GM10248 (cell line): ENCODE results near the gene RNGTT.

Experiments
- CTCF ChIA-PET: fragments of 300-600 bp; sonication (Branson Sonifier 250); formaldehyde crosslinking; extraction: SDS; loops from one replicate; lab custom pipeline; 2021; ENCODE audit warnings: antibody characterized with exemption; lab: Yijun Ruan, JAX
- POLR2A ChIA-PET: fragments of 350-650 bp; sonication (Branson Sonifier 250); formaldehyde crosslinking; extraction: SDS; loops from one replicate; lab custom pipeline; 2020; ENCODE audit warnings: antibody characterized with exemption; lab: Yijun Ruan, JAX
- DNase-seq: peaks from one replicate; pipeline ENCODE4 v3.0.0; 2012; ENCODE audit errors: extremely low spot score
- TF ChIP-seq, protein P1 (sequence below): IDR thresholded peaks from 2 replicates; pipeline ENCODE4 v1.5.1; 2012; ENCODE audit warnings: mild to moderate bottlenecking, low read depth; ENCODE audit errors: extremely low read depth, missing control alignments, control extremely low read depth

Gene RNGTT

DNA sequence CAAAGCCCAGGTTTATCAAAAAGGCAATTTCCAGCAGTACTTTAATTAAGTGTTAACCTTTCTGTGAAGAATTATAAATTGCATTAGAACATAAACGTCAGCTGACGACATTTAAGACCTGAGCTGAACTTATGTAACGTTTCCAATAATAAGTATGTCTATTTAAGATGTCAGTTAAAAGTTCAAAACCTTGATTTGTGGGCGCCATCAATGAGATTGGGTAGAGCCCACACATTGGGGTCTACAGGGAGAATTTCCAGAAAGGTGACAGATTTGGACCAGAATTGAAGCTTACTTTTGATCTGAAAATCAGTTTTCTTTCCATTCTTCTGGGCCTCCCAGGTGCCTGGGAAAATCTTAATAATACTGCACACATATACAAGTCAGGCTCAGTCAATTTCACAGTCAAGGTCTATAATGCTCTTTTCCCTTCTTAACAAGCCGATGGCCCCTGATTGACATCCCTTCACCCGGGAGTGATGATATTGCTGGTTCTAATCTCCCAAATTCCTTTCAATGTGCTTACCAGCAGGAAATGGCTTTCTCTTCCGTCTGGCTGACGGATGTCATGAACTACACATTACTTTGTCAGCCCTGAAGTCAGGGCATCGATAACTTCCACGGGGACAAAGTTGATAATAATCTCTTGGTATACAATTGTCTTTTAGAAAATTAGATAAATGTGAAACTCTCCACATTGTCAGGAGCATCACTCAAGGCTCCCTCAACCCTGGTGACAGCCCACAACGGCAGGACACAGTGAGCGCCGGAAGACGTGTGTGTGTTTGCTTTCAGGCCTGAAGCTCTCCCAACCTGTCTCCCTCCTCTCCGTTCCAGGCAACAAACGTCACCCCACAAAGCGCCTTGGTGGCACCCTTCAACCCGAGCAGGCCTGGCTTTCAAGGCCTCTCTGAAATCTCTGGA, 400.8 kb downstream of the RNGTT start:
- DNase-seq = no peak
- TF ChIP-seq, protein P1, sequence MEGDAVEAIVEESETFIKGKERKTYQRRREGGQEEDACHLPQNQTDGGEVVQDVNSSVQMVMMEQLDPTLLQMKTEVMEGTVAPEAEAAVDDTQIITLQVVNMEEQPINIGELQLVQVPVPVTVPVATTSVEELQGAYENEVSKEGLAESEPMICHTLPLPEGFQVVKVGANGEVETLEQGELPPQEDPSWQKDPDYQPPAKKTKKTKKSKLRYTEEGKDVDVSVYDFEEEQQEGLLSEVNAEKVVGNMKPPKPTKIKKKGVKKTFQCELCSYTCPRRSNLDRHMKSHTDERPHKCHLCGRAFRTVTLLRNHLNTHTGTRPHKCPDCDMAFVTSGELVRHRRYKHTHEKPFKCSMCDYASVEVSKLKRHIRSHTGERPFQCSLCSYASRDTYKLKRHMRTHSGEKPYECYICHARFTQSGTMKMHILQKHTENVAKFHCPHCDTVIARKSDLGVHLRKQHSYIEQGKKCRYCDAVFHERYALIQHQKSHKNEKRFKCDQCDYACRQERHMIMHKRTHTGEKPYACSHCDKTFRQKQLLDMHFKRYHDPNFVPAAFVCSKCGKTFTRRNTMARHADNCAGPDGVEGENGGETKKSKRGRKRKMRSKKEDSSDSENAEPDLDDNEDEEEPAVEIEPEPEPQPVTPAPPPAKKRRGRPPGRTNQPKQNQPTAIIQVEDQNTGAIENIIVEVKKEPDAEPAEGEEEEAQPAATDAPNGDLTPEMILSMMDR = no peak
- CTCF ChIA-PET = interaction anchor here (1.0 to 1.2 kb wide), 2 partner anchors 12 to 17 kb away, joined by 3 to 4 read pairs; no protein-coding TSS in a partner anchor
- POLR2A ChIA-PET = interaction anchor here (0.6 kb wide), 1 partner anchor 29 kb away, joined by 3 read pairs; no protein-coding TSS in a partner anchor

DNA sequence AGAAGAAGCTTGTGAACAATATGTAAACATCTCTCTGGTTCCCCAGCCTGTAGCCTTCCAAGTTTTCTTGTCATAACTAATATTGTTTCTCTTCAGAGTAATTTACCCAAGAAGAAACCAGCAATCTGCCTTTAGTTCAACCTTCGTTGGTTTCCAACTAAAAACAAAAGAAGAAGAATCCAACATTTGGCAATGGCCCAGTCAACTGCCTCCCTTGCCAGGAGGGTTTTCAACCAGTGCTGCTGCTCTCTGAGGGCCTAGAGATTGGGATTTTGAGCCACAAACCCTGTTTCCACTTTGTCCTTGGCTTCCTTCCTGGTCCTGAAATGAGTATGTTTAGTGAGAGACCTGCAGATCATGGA, 401.5 kb downstream of the RNGTT start:
- TF ChIP-seq, protein P1 = no peak
- ChIA-PET CTCF (interaction anchor here (1.0 kb wide), 1 partner anchor 18 kb away, joined by 4 read pairs; no protein-coding TSS in a partner anchor), POLR2A (interaction anchor here (0.6 kb wide), 1 partner anchor 28 kb away, joined by 3 read pairs; no protein-coding TSS in a partner anchor)
- no peak for DNase-seq

DNA sequence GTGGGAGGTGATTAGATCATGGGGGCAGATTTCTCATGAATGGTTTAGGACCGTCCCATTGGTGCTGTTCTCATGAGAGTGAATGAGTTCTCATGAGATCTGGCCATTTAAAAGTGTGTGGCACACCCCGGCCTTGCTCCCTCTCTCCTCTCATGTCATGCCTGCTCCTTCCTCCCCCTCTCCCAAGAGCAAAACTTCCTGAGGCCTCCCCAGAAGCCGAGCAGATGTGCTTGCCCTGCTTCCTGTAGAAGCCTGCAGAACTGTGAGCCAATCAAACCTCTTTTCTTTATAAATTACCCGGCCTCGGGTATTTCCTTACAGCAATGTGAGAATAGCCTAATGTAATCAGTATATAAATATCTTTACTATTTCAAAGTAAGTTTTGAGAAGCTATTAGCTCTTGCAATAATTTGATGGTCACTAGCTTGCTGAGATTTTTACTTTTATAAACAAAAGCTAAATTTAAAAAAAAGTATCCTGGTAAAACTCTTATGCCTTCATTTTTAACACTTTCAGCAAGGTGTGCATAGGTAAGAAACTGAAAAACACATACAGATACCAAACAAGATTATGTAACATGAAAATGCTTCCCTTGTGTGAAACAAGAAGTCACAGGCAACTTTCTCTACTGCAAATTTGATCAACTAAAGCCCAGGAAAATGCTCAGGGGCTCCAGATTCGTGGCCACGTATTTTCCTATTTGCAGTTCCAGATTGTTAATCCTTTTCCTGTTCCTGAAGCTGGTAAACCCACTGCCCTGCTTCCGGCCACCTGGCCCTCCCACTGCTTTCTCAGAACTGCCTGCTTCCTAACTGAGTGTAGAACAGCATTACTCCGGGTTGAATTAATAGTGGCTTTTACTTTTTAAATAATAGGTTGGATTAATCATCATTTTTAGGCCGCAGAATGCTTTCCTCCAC, 402.1 kb downstream of the RNGTT start:
- DNase-seq = no peak
- ChIA-PET POLR2A (no interaction called here), CTCF (interaction anchor here (1.0 kb wide), 1 partner anchor 19 kb away, joined by 4 read pairs; no protein-coding TSS in a partner anchor)
- TF ChIP-seq, protein P1 = no peak
